SK-N-MC (cell line): ENCODE data around the gene TTLL6.

Experiments used
- DNase-seq: peaks from one replicate; pipeline ENCODE4 v3.0.0-alpha.2; 2011; ENCODE audit warnings: low read depth, low spot score
- H3K27ac ChIP-seq: fragments of 200-600 bp; sonication (generic); 2 replicates; pipeline ENCODE4 v1.5.1; 2016; ENCODE audit warnings: mixed run types
- H3K36me3 ChIP-seq: fragments of 200-600 bp; sonication (generic); 2 replicates; pipeline ENCODE4 v1.6.1; 2017; ENCODE audit warnings: antibody characterized with exemption, low read length, mixed read lengths; ENCODE audit not compliant: insufficient read depth
- H3K4me3 ChIP-seq: fragments of 200-600 bp; sonication (generic); 2 replicates; pipeline ENCODE4 v1.5.1; 2016
- H3K9ac ChIP-seq: fragments of 200-600 bp; sonication (generic); 2 replicates; pipeline ENCODE4 v1.8.0; 2017; ENCODE audit warnings: mixed run types, mixed read lengths; ENCODE audit not compliant: insufficient read length
- H3K9me3 ChIP-seq: fragments of 200-600 bp; sonication (generic); 2 replicates; pipeline ENCODE4 v1.6.1; 2017; ENCODE audit warnings: low read depth, mild to moderate bottlenecking, antibody characterized with exemption, low read length, moderate library complexity, mixed read lengths
- EZH2 ChIP-seq: fragments of 200-600 bp; sonication (generic); IDR thresholded peaks from one replicate; pipeline ENCODE4 v1.6.1; 2017; ENCODE audit warnings: antibody characterized with exemption
- FOXP2 ChIP-seq: optimal IDR thresholded peaks from 2 replicates; pipeline ENCODE3; 2011; ENCODE audit warnings: mild to moderate bottlenecking, moderate library complexity; ENCODE audit not compliant: insufficient read depth; ENCODE audit errors: extremely low read length, control extremely low read depth
- POLR2AphosphoS5 ChIP-seq: IDR thresholded peaks from 2 replicates; pipeline ENCODE4 v1.6.1; 2012; ENCODE audit warnings: mild to moderate bottlenecking, low read depth, low read length, borderline replicate concordance

The TTLL6 gene

GRCh38 chr17:48740537-48740936 is 76.5 kb downstream of the TTLL6 start:
- Histone ChIP-seq H3K9ac (no peak overlapping the region), H3K36me3 (no peaks in the 10 kb centered on the region), H3K9me3 (no peaks in the 10 kb centered on the region), H3K27ac (no peak overlapping the region), H3K4me3 (no peak overlapping the region)
- DNase-seq, result no peak
- TF ChIP-seq FOXP2, result no peak
- no peak for TF ChIP-seq POLR2AphosphoS5
- no peak for TF ChIP-seq EZH2

DNA sequence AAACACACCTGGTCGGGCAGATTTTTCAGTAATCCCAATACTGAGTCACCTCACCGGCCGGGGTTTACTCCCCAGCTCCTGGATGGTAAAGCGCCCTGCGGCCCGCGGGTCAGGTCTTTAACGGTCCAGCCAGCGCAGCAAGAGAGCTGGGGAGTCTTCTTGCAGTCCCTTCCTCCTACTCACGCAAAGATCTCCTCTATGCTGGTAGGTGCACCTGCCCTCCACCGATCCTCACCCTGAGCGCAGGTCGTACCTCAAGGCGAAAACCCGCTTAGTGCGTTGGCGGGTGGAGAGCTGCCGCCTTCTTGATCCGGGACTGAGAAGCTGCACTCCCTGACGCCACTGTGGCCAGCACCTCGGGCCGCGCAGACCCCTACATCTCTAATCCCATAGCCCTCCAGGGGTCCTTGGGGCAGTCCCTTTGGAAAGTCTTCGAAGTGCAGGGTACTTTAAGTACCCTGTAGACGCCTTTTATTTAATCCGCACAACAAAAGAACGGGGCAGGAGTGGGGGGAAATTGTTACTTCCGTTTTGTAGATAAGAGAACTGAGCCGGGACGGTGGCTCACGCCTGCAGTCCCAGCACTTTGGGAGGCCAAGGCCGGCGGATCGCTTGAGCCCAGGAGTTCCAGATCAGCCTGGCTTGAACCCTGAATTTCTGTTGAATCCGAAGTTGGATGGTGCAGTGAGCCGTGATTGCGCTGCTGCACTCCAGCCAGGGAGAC is 78.1 kb downstream of the TTLL6 start:
- no peak for DNase-seq
- H3K9ac ChIP-seq, result no peak overlapping the region
- no peaks in the 10 kb centered on the region for H3K36me3 ChIP-seq
- 0 out of 2 replicates have a peak overlapping the region, but pooled peaks have one; percentile 36 for H3K27ac ChIP-seq
- H3K9me3 ChIP-seq, result no peaks in the 10 kb centered on the region
- TF ChIP-seq POLR2AphosphoS5 (no peak), FOXP2 (no peak), EZH2 (no peak)
- H3K4me3 ChIP-seq, result no peak overlapping the region

DNA sequence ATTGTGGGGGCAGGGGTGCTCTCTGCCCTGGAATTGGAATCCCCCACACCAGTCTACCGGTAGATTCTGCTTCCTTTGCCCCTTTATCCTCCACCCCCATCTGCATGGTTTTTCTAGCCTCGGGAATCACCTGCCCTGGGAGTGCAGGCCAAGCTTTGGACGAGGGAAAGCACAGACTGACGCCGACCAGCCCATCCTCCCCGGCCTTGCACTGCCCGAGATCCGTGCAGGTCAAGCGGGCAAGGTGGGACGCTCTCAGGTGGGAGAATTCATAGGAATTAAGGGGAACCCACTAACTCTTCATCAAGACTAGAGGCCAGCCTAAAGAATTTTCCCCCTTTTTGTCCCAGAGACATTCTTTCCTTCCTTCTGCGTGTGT is 78.6 kb downstream of the TTLL6 start:
- no peak overlapping the region for H3K27ac ChIP-seq
- H3K9me3 ChIP-seq, result no peaks in the 10 kb centered on the region
- no peak overlapping the region for H3K4me3 ChIP-seq
- DNase-seq, result no peak
- no peak overlapping the region for H3K9ac ChIP-seq
- no peaks in the 10 kb centered on the region for H3K36me3 ChIP-seq
- no peak for TF ChIP-seq FOXP2
- no peak for TF ChIP-seq POLR2AphosphoS5
- TF ChIP-seq EZH2, result no peak

GRCh38 chr17:48737330-48738043 is 79.5 kb downstream of the TTLL6 start:
- H3K4me3 ChIP-seq, result no peak overlapping the region
- no peaks in the 10 kb centered on the region for H3K9me3 ChIP-seq
- H3K27ac ChIP-seq, result no peak overlapping the region
- H3K9ac ChIP-seq, result no peak overlapping the region
- TF ChIP-seq POLR2AphosphoS5 (no peak), FOXP2 (no peak), EZH2 (no peak)
- no peak for DNase-seq
- no peaks in the 10 kb centered on the region for H3K36me3 ChIP-seq

DNA sequence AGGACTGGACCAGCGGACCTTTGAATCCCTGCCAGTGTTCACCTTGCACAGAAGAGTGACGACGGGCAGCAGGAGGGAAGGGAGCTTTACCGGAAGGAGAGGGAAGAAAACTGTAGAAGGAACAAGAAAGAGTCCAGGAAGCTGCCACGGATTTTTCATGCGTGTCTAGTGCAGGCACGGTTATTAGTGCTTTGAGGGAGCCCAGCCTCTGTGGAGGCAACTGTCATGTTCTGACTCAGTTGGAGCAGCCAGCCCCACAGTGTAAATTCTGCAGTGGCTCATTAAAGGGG is 82.0 kb downstream of the TTLL6 start:
- no peaks in the 10 kb centered on the region for H3K9me3 ChIP-seq
- H3K36me3 ChIP-seq, result no peaks in the 10 kb centered on the region
- peak overlapping the region; percentile 74 for H3K4me3 ChIP-seq
- TF ChIP-seq EZH2 (no peak), POLR2AphosphoS5 (no peak), FOXP2 (no peak)
- peak overlapping the region; percentile 99; the same call in 1 of the 2 replicates for H3K27ac ChIP-seq
- H3K9ac ChIP-seq, result peak overlapping the region; percentile 84
- no peak for DNase-seq

GRCh38 chr17:48734333-48735061 is 82.5 kb downstream of the TTLL6 start:
- Histone ChIP-seq H3K36me3 (no peaks in the 10 kb centered on the region), H3K27ac (peak overlapping the region; percentile 99), H3K9me3 (no peaks in the 10 kb centered on the region), H3K4me3 (peak overlapping the region; percentile 74), H3K9ac (peak overlapping the region; percentile 84)
- DNase-seq, result no peak
- TF ChIP-seq FOXP2, result no peak

GRCh38 chr17:48733632-48734328 is 83.2 kb downstream of the TTLL6 start:
- no peaks in the 10 kb centered on the region for H3K9me3 ChIP-seq
- H3K4me3 ChIP-seq, result peak overlapping the region; percentile 74
- H3K9ac ChIP-seq, result peak overlapping the region; percentile 84
- H3K36me3 ChIP-seq, result no peaks in the 10 kb centered on the region
- H3K27ac ChIP-seq, result peak overlapping the region; percentile 99
- no peak for DNase-seq
- no peak for TF ChIP-seq POLR2AphosphoS5
